Natural killer cell treated with Interleukin-12 subunit alpha and Interleukin-12 subunit beta and Interleukin-15 and Interleukin-18, amount 100 ng/mL, for 72 hours (primary cell): Measurements from ENCODE around the gene PLXNA4. TPM values are rescaled to one million over a fixed set of nuclear protein-coding genes. Genes with fewer than 3 reads are reported as not detected.

Experiments
- ATAC-seq, 2 donors: fragments of 150-1000 bp; cut with Tn5 transposase in 1 of 2; sonication (Bioruptor Pico), chemical (Tn5 transposase) in 1 of 2; 2 replicates each; pipeline ENCODE4 v1.10.0; 2021
- DNase-seq: peaks from one replicate; pipeline ENCODE4 v3.0.0; 2022; ENCODE audit warnings: low spot score
- H3K27ac Mint-ChIP-seq, 2 donors: 1 replicate in 1 of 2; 2 replicates in 1 of 2; pipeline ENCODE4 v1.8.0; 2022; ENCODE audit warnings: mixed read lengths in 2 of 2, mild to moderate bottlenecking in 1 of 2, moderate library complexity in 1 of 2
- H3K27me3 Mint-ChIP-seq, 2 donors: 1 replicate in 1 of 2; 2 replicates in 1 of 2; pipeline ENCODE4 v1.8.0; 2022; ENCODE audit warnings: mixed read lengths in 2 of 2
- H3K36me3 Mint-ChIP-seq: one replicate; pipeline ENCODE4 v1.8.0; 2022; ENCODE audit warnings: mixed read lengths
- H3K4me1 Mint-ChIP-seq, 2 donors: 1 replicate in 1 of 2; 2 replicates in 1 of 2; pipeline ENCODE4 v1.8.0; 2022; ENCODE audit warnings: low read depth in 2 of 2, mixed read lengths in 2 of 2, mild to moderate bottlenecking in 1 of 2
- H3K4me3 Mint-ChIP-seq: one replicate; pipeline ENCODE4 v1.8.0; 2022; ENCODE audit warnings: mixed read lengths
- H3K9me3 Mint-ChIP-seq: 2 replicates; pipeline ENCODE4 v1.8.0; 2022; ENCODE audit warnings: mixed read lengths
- total RNA-seq, 2 donors: library from RNA; stranded (reverse); gene quantifications; one replicate each; pipeline ENCODE4 v1.2.3, GENCODE V29; 2022

The PLXNA4 gene
- total RNA-seq, 2 donors from 2014 or later = 0.14 to 0.21 TPM

DNA sequence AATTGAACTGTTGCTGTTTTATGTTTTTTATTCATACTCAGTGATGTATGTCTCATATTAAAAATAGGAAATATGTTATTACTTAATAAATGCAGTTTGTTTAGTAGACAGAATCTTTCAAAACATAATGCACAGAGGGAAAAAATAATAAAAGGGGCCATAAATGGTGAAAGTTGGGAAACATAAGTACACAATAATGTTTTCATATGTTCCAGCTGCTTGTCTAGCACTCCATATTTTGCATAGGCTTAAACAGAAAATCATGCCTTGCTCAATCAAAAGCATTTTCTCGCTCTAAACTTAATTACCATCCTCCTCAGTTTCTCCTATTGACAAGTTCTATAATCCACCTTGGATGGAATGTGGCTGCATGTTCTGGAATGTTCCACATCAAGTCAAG lies 333.2 kb downstream of the PLXNA4 start:
- no peaks in the 10 kb centered on the region for H3K9me3 Mint-ChIP-seq
- ATAC-seq = no peak
- H3K4me1 Mint-ChIP-seq = no peaks in the 10 kb centered on the region

DNA sequence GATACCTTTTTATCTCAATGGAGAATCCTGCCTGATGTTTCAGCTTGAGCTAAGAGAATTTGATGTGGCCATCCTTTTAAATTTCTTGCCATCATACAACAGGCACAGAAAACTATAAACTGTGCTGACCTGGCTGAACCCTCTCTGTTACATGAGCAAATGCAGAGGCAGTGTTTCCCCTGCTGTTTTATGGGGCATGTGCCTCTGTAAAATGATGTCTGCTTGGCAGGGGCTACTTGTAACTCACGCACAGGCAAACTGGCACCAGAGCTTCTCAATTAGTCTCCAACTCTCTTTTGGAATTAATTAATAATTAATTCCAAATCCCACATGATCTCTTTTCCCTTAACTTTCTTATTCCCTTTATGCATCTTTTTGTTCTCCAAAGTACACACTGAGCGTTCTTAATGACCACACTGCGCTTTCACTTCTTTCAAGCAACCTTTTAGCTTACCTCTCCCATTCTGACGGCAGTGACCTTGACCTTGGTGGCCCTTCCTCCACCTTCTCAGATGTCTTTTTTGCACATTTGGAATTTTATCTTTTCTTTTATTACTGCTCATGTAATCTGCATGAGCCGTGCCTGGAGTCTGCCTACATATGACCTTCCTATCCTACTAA lies 334.0 kb downstream of the PLXNA4 start:
- no peak overlapping the region for H3K27ac Mint-ChIP-seq
- no peaks in the 10 kb centered on the region for H3K4me1 Mint-ChIP-seq
- ATAC-seq (no peak), DNase-seq (no peak)
- peaks cover 9% of the 10 kb centered on the region for H3K36me3 Mint-ChIP-seq
- H3K9me3 Mint-ChIP-seq = no peaks in the 10 kb centered on the region
- H3K4me3 Mint-ChIP-seq = no peak overlapping the region
- H3K27me3 Mint-ChIP-seq = peaks cover 7 to 16% of the 10 kb centered on the region in 2 donors

More for the DNA sequence above, 333.2 kb downstream of the PLXNA4 start:
- H3K27me3 Mint-ChIP-seq = peaks cover 7 to 18% of the 10 kb centered on the region in 2 donors
- H3K27ac Mint-ChIP-seq = no peak overlapping the region
- DNase-seq = no peak
- no peak overlapping the region for H3K4me3 Mint-ChIP-seq
- H3K36me3 Mint-ChIP-seq = peaks cover 9% of the 10 kb centered on the region

DNA sequence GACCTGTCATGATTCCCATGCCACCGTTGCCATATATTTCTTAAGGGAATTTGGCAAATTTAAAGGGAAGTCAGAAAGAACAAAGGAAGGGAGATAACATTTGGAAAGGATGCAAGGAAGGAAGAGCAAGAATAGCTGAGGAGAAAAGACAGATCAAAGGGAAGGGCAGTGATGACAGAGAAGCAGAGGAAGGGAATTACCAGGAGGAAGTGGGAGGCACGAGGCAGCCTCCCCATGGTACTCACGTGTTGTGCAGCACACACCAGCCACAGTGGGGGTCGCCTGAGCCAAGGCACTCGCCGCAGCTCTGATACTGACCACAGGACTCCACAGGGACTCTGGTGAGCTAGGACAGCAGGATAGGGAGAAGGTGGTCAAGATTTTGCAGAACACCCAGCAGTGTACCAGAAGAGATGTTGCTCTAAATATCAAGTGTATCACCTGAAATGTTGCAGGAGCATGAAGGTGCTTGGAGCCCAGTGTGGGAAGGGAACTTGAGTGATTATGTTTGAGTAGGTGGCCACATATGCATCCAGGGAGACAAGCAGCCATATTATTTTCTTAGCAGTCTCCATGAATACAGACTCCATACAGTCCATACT lies 335.3 kb downstream of the PLXNA4 start:
- no peak overlapping the region for H3K4me3 Mint-ChIP-seq
- peaks cover 4% of the 10 kb centered on the region for H3K36me3 Mint-ChIP-seq
- DNase-seq (no peak), ATAC-seq (no peak)
- peaks cover 2 to 6% of the 10 kb centered on the region in 2 donors for H3K27me3 Mint-ChIP-seq
- no peak overlapping the region for H3K27ac Mint-ChIP-seq
- H3K9me3 Mint-ChIP-seq = no peaks in the 10 kb centered on the region
- no peaks in the 10 kb centered on the region for H3K4me1 Mint-ChIP-seq

- H3K27ac Mint-ChIP-seq = no peak overlapping the region
- DNase-seq = no peak
- H3K36me3 Mint-ChIP-seq = no peaks in the 10 kb centered on the region
- no peaks in the 10 kb centered on the region for H3K9me3 Mint-ChIP-seq
- no peak for ATAC-seq
- no peak overlapping the region for H3K4me3 Mint-ChIP-seq
- H3K27me3 Mint-ChIP-seq = no peaks in the 10 kb centered on the region
- H3K4me1 Mint-ChIP-seq = no peaks in the 10 kb centered on the region
Measured at GRCh38 chr7:132240262-132240661, 336.0 kb downstream of the PLXNA4 start.

DNA sequence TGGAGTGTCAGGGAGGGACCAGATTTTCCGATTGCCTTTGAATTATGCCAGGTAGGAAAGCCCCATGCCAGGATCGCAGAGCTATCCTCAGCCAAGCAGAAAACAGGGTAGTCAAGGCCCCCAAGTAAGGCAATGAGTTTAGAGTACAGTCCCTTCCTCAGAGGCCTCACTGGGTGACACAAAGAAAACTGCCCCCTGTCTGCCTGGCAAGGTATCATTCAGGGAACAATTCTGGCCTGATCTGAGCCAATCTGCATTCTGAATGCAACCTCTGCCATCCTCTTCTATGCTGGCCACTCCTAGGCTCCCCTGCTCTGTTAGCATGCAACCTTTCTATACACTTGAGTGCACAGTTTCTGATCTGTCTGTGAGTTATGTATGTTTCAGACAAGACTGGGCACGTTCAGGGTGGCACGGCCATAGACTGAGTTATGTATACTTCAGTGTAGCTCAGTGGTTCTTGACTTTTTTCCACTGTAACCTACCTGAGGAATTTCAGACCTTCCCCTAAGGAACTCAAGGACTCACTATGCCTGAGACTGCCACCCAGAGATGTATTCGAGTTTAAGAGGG lies 336.8 kb downstream of the PLXNA4 start:
- H3K9me3 Mint-ChIP-seq = no peaks in the 10 kb centered on the region
- H3K4me1 Mint-ChIP-seq = no peaks in the 10 kb centered on the region
- no peaks in the 10 kb centered on the region for H3K27me3 Mint-ChIP-seq
- DNase-seq (no peak), ATAC-seq (no peak)
- H3K36me3 Mint-ChIP-seq = no peaks in the 10 kb centered on the region
- no peak overlapping the region for H3K27ac Mint-ChIP-seq
- no peak overlapping the region for H3K4me3 Mint-ChIP-seq

DNA sequence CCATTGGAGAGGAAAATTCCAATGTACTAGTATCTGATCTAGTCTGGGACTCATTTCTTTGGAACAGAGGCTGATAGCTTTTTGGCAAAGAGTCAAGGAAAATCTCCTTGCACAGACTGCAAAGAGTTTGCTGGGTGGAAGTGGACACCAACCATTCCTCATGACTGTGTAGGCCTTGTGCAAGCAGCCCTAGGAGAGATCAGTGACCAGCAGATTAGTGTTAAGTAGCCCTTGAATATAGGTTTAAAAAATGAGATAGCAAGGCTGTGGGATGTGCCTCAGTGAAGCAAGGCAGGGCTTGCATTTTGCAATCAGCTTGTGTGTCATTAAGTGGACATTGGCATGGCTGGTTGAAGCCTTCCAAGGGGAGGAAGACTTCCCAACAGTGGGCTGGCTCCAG lies 341.6 kb downstream of the PLXNA4 start:
- H3K36me3 Mint-ChIP-seq = no peaks in the 10 kb centered on the region
- H3K4me3 Mint-ChIP-seq = no peak overlapping the region
- DNase-seq (no peak), ATAC-seq (no peak)
- H3K27me3 Mint-ChIP-seq = no peaks in the 10 kb centered on the region
- no peaks in the 10 kb centered on the region for H3K9me3 Mint-ChIP-seq
- H3K4me1 Mint-ChIP-seq = no peaks in the 10 kb centered on the region
- no peak overlapping the region for H3K27ac Mint-ChIP-seq

GRCh38 chr7:132232406-132232805 lies 343.9 kb downstream of the PLXNA4 start:
- DNase-seq = no peak
- H3K36me3 Mint-ChIP-seq = no peaks in the 10 kb centered on the region
- ATAC-seq = no peak
- H3K27ac Mint-ChIP-seq = no peak overlapping the region
- no peaks in the 10 kb centered on the region for H3K9me3 Mint-ChIP-seq
- peaks cover 0 to 11% of the 10 kb centered on the region in 2 donors for H3K27me3 Mint-ChIP-seq
- H3K4me1 Mint-ChIP-seq = no peaks in the 10 kb centered on the region
- no peak overlapping the region for H3K4me3 Mint-ChIP-seq

DNA sequence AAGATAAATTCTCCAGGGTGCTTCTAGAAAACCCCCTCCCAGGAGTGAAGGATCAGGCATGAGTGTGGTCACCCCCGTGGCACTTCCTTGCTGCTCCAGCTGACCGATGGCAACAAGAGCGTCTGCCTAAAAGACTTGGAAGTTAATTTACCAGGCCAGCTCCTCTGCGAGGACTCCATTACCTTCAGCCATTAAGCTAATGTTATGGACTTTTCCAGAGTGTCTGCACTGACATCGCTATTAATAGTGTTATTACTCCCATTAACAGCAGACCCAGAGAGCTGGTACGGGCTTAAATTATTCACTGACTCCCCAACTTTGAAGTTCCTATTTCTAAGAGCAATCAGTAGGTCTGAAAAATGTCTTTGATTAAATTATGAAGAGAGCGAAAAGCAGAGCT lies 345.8 kb downstream of the PLXNA4 start:
- Mint-ChIP-seq H3K36me3 (no peaks in the 10 kb centered on the region), H3K9me3 (no peaks in the 10 kb centered on the region), H3K27me3 (peaks cover 0 to 11% of the 10 kb centered on the region in 2 donors), H3K4me1 (no peaks in the 10 kb centered on the region), H3K27ac (no peak overlapping the region), H3K4me3 (no peak overlapping the region)
- no peak for ATAC-seq
- DNase-seq = no peak

GRCh38 chr7:132228240-132228639 lies 348.0 kb downstream of the PLXNA4 start:
- Mint-ChIP-seq H3K27me3 (peaks cover 0 to 11% of the 10 kb centered on the region in 2 donors), H3K36me3 (no peaks in the 10 kb centered on the region), H3K4me1 (no peaks in the 10 kb centered on the region), H3K27ac (no peak overlapping the region), H3K9me3 (no peaks in the 10 kb centered on the region), H3K4me3 (no peak overlapping the region)
- no peak for DNase-seq
- ATAC-seq = no peak

DNA sequence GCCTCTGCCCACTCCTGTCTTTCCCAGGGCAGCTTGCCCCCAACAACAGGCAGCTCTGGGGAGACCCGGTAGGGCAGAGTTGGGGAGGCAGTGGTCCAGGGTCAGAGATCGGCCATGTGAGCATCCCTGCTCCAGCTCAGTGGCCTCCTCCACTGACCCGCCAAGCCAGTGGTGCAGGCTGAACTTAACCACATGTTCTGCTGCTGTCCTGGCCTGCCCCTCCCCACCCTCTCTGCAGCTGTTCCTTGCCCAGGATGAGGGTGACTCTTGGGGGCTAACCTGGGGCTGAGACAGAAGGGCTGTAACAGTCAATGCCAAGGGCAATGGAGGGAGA lies 349.3 kb downstream of the PLXNA4 start:
- no peak for ATAC-seq
- H3K27me3 Mint-ChIP-seq = peaks cover 0 to 11% of the 10 kb centered on the region in 2 donors
- H3K4me1 Mint-ChIP-seq = no peaks in the 10 kb centered on the region
- H3K9me3 Mint-ChIP-seq = no peaks in the 10 kb centered on the region
- no peak overlapping the region for H3K27ac Mint-ChIP-seq
- no peaks in the 10 kb centered on the region for H3K36me3 Mint-ChIP-seq
- H3K4me3 Mint-ChIP-seq = no peak overlapping the region
- no peak for DNase-seq

- Mint-ChIP-seq H3K27me3 (peaks cover 0 to 11% of the 10 kb centered on the region in 2 donors), H3K27ac (no peak overlapping the region), H3K9me3 (no peaks in the 10 kb centered on the region), H3K4me1 (no peaks in the 10 kb centered on the region), H3K4me3 (no peak overlapping the region), H3K36me3 (no peaks in the 10 kb centered on the region)
- no peak for DNase-seq
- no peak for ATAC-seq
Measured at GRCh38 chr7:132226046-132226956, 350.0 kb downstream of the PLXNA4 start.

DNA sequence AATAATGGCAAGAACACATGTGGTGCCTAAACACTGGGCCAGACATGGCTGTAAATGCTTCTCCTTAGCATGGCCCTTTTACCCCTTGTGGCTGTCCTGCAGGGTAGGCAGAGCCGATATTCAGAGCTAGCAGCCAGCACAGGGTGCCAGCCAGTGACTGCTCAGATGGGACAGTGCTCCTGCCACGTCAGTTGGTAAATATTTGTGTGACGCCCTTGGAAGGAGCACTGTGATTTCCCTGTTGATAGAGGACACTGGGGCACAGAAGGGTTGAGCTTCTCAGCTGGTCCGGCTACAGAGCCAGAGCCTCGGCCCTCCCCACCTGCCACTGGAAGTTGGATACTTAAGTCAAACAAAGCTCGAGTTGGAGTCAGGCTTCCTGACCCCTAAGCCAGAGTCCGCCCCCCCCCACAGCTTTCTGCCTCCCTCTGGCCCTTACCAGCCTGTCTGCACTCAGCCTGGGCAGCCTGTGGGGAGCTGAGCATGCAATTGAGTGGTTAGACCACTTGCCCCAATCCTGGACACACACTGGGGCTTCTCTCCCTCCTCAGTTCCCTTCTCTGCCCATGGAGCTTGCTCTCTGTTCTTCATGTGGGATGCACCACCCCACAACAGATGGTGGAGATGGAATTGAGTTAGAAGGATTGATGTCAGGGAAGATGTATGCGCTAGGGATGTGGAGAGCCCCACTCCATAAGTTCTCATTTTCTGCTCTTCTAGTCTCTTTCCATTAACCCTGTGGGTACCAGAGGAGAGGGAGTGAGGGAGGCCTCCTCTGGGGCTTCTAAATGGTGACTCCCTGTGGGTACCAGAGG lies 350.8 kb downstream of the PLXNA4 start:
- Mint-ChIP-seq H3K27ac (no peak overlapping the region), H3K4me3 (no peak overlapping the region), H3K27me3 (peaks cover 0 to 11% of the 10 kb centered on the region in 2 donors), H3K4me1 (no peaks in the 10 kb centered on the region), H3K36me3 (no peaks in the 10 kb centered on the region), H3K9me3 (no peaks in the 10 kb centered on the region)
- ATAC-seq (no peak), DNase-seq (no peak)

DNA sequence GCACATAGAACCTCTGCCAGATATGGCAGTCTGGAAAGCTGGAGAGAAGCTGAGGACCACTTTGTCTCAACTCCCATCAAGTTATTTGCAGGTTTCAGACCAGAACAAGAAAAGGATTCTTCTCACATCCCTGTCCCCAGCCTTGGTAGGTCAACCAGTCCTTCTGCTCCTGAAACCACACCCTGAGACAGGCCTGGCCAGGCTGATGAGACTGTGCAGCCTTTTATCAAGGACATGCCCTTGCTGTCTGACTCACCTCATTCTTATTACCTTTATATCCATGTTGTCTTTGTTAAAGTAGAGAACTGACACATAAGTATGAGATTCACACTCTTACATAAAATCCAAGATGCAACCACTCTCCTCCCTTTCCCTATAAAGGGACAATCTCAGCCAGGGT lies 354.9 kb downstream of the PLXNA4 start:
- H3K27me3 Mint-ChIP-seq = no peaks in the 10 kb centered on the region
- no peak overlapping the region for H3K27ac Mint-ChIP-seq
- no peak overlapping the region for H3K4me3 Mint-ChIP-seq
- no peaks in the 10 kb centered on the region for H3K36me3 Mint-ChIP-seq
- DNase-seq (no peak), ATAC-seq (no peak)
- H3K4me1 Mint-ChIP-seq = no peaks in the 10 kb centered on the region
- H3K9me3 Mint-ChIP-seq = no peaks in the 10 kb centered on the region
